AG08396 (cell line): Measurements from ENCODE around the gene HNRNPUL1.

Experiments
- DNase-seq: peaks from one replicate; pipeline ENCODE4 v3.0.0; 2012; ENCODE audit warnings: low spot score, mixed read lengths

The HNRNPUL1 gene

GRCh38 chr19:41263850-41264580 lies at the start of gene HNRNPUL1:
TSS of gene HNRNPUL1 (plus strand) at chr19:41264372. CDS start at chr19:41264504, 132 bp downstream.
- peak; percentile 100 for DNase-seq

DNA sequence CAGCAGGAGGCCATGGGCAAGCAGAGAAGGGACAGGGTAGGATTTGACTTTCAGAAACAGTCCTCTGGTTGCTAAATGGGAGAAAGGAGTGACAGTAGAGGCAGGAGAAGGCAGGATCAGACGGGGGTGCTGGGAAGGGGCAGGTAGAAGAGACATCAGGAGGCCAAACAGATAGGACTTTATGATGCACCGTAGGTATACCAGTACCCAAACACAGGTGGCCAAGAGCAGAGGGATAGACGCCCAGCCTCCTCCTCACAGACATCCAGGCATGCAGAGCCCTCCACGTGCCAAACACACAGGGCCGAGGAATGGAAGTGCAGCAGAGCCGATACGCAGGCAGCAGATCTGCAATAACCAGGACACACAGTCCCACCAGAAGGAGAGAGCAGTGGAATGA lies 46.4 kb upstream of the HNRNPUL1 start:
- no peak for DNase-seq

GRCh38 chr19:41218249-41218614 lies 45.9 kb upstream of the HNRNPUL1 start:
- DNase-seq: no peak

GRCh38 chr19:41218615-41219507 lies 45.3 kb upstream of the HNRNPUL1 start, which contains the start of gene AXL:
TSS of gene AXL (plus strand) at chr19:41219223. CDS start at chr19:41219393, 170 bp downstream.
- peak; percentile 85 for DNase-seq

DNA sequence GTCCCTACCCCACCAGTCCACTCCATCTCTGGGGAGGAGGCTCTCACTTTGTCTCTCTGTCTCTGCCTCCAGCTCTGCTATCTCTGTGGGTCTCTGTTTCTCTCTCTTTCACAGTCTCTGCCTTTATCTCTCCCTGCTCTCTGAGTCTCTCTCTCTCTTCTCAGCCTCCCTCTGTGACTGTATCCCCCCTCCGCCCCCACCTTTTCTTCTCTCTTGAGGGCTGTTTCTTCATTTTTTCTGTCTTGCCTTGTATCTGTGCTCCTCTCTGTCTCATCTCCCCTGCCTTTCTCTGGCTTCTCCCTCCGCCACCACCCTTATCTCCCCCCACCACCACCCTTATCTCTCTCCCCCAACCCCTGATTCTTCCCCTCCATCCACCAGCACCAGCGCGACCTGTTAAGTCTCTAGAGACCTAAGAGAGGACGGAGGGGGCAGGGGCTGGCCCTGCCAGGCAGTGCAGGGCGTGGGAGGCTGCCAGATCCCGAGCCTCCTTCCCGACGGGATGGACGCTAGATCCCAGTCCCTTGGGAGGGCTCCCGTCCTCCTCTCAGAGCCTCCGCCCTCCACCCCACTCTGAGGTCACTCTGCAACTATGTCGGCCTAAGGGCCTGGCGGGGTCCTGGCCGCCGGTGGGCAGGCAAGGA lies 44.1 kb upstream of the HNRNPUL1 start:
- DNase-seq: peak; percentile 62

DNA sequence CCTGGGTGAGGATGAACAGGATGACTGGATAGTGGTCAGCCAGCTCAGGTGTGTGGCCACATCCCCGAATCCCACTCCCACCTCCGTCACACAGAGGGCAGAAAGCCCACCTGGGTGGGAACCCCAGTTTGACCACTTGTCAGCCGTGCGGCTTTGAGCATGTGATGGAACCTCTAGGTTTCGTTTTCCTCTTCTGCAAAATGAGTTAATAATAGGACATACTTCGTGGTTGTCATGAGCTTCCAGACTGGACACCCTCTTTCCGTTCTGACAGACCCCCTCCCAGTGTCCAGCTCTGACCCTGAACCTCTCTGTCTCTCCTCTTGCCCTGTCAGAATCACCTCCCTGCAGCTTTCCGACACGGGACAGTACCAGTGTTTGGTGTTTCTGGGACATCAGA lies 43.4 kb upstream of the HNRNPUL1 start:
- no peak for DNase-seq

DNA sequence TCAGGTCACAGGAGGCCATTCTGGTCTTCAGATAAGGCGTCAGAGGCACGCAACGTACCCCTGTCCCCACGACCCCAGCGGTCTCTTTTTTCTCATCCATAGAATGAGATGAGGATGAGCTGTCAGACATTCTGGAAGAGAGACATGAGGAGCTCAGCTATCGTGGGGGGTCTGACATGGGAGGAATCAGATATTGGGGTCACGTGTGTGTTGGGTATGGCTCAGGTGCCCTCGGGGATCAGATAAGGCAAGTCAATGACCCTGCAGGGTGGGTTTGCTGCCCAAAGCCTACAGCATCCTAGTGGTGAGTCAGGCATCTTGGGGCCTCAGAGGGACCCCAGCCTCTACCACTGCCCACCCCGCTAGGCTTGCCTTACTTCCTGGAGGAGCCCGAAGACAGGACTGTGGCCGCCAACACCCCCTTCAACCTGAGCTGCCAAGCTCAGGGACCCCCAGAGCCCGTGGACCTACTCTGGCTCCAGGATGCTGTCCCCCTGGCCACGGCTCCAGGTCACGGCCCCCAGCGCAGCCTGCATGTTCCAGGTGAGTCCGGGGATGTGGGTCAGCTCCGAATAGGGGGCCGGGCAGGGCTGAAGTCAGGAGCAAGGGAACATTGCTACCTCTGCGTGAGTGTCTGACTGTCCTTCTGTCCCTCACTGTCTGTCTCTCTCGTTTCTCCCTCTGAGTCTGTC lies 42.5 kb upstream of the HNRNPUL1 start:
- DNase-seq: no peak

GRCh38 chr19:41222240-41222639 lies 41.9 kb upstream of the HNRNPUL1 start:
- DNase-seq: no peak

GRCh38 chr19:41223431-41224234 lies 40.5 kb upstream of the HNRNPUL1 start:
- DNase-seq: peak; percentile 86

DNA sequence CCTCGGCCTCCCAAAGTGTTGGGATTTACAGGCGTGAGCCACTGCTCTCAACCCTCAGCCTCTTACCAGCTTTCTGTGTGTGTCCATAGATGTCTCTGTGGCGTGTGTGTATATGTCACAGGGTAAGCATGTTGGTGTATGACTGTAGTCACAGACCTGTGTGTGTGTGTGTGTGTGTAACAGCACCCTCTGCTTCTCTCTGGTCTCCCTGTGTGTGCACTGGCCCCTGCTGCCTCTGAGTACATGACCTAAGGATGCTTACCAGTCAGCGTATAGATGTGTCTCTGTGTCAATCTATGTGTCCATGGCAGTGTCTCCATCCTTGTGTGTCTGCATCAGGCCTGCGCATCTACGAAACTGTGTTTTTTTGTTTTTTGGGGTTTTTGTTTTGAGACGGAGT lies 39.5 kb upstream of the HNRNPUL1 start:
- DNase-seq: no peak

DNA sequence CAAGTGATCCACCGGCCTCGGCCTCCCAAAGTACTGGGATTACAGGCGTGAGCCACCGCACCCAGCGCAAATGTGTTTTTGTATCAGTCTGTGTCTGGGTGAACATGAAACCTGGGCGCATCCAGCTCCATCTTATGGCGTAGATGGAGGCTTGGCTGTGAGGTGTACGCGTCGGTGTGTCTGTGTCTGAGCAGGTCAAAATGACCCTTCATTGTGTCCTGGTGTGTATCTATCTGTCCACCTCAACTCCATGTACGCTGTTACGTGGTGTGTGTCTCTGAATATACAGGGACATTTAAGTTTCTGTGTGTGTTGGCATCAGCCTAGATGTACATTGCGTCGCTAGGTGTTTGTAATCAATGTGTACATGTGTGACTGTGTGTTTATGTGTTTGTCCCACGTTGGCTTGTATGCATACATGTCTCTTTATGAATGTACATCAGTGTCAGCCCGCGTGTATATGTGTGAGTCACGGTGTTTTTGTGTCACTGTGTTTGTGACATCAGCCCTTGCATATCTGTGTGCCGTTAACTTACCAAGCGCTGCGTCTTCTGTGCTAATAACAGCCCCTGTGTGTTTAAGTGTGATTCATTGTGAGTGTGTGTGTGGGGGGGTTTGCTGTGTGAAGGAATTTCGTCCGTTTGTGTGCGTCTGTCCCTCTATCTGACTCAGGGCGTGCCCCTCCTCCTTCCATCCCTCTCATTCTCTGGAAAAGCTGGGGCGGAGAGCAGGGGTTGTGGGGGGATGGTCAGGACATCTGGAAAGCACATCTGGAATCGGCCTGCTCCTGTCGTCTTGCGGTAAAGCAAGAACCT lies 38.7 kb upstream of the HNRNPUL1 start:
- peak; percentile 93 for DNase-seq

- DNase-seq: peak; percentile 92
Measured at GRCh38 chr19:41226053-41226873, 37.9 kb upstream of the HNRNPUL1 start.

GRCh38 chr19:41226874-41227390 lies 37.2 kb upstream of the HNRNPUL1 start:
- DNase-seq: no peak

GRCh38 chr19:41228486-41228885 lies 35.7 kb upstream of the HNRNPUL1 start:
- DNase-seq: no peak

DNA sequence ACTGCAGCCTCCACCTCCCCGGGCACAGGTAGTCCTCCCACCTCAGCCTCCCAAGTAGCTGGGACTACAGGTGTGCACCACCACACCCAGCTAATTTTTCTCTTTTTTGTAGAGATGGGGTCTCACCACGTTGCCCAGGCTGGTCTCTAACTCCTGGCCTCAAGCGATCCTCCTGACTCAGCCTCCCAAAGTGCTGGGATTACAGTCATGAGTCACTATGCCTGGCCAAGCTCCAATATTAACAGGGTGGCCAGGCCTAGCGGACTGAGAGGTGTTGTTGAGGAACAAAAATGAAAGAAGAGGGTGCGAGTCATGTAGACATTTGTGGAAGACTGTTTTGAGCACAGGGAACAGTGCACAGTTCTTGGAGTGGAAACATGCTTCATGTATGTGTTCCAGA lies 34.8 kb upstream of the HNRNPUL1 start:
- DNase-seq: peak; percentile 51

DNA sequence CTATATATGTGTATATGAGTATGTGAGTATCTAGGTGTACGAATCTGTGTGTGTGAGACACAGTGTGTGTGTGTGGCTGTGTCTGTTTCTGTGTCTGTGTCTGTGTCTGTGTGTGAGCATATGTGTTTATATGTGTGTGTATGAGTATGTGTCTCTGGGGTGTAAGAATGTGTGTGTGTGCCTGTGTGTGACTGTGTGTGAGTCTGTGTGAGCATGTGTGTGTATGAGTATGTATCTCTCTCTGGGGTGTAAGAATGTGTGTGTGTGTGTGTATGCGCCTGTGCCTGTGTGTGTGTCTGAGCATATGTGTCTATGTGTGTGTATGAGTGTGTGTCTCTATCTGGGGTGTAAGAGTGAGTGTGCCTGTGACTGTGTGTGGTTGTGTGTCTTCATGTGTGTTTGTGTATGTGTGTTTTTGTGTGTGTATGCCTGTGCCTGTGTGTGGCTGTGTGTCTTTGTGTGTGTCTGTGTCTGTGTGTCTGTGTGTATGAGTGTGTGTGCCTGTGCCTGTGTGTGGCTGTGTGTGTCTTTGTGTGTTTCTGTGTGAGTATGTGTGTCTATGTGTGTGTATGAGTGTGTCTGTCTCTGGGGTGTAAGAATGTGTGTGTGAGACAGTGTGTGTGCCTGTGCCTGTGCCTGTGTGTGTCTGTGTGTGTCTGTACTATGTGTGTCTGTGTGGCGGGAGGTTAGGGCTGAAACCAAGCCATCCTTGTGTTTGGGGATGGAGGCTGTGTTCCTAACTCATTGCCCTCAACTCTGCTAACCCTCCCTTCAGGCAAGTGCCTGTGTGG lies 33.9 kb upstream of the HNRNPUL1 start:
- no peak for DNase-seq

DNA sequence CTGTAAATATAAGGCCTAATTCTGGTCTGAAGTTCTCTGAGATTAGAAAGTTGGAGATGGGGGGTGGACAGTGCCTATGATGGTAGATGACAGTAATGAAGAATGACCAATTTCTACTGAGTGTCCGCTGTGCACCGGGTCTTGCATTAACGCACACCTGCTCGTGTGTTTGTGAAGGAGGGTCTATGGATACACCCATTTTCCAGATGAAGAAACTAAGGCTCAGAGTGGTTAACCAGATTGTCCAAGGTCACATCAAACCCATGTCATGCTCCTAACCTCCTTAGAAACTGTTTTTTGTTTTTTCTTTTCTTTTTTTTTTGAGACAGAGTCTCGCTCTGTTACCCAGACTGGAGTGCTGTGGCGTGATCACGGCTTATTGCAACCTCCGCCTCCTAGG lies 31.5 kb upstream of the HNRNPUL1 start:
- DNase-seq: no peak

GRCh38 chr19:41233748-41234240 lies 30.4 kb upstream of the HNRNPUL1 start:
- no peak for DNase-seq
